Endothelial cell (in vitro differentiated cells): ENCODE measurements around the gene TPPP3. TPM values are rescaled to one million over a fixed set of nuclear protein-coding genes. Genes with fewer than 3 reads are reported as not detected.
"Not testable (repeated sequence)": the region's sequence is repeated elsewhere in the genome, so short reads cannot be mapped to it uniquely, and the experiment has no call there.

Source experiments
- DNase-seq: peaks from one replicate; pipeline ENCODE4 v3.0.0; 2021; ENCODE audit warnings: low spot score
- H3K27ac Mint-ChIP-seq: one replicate; pipeline ENCODE4 v1.8.0; 2021; ENCODE audit warnings: mixed read lengths, inconsistent platforms; ENCODE audit not compliant: unreplicated experiment
- H3K27me3 Mint-ChIP-seq: one replicate; pipeline ENCODE4 v1.8.0; 2021; ENCODE audit warnings: mild to moderate bottlenecking, moderate library complexity, mixed read lengths, inconsistent platforms; ENCODE audit not compliant: unreplicated experiment
- H3K36me3 Mint-ChIP-seq: one replicate; pipeline ENCODE4 v1.8.0; 2021; ENCODE audit warnings: mild to moderate bottlenecking, low read depth, mixed read lengths, inconsistent platforms; ENCODE audit not compliant: unreplicated experiment
- H3K4me1 Mint-ChIP-seq: one replicate; pipeline ENCODE4 v1.8.0; 2021; ENCODE audit warnings: mild to moderate bottlenecking, mixed read lengths, inconsistent platforms; ENCODE audit not compliant: unreplicated experiment
- H3K4me3 Mint-ChIP-seq: one replicate; pipeline ENCODE4 v1.8.0; 2021; ENCODE audit warnings: mild to moderate bottlenecking, mixed read lengths, inconsistent platforms; ENCODE audit not compliant: unreplicated experiment
- H3K9me3 Mint-ChIP-seq: one replicate; pipeline ENCODE4 v1.8.0; 2021; ENCODE audit warnings: mixed read lengths, inconsistent platforms; ENCODE audit not compliant: unreplicated experiment
- CTCF ChIP-seq: fragments of 200-600 bp; sonication (generic); IDR thresholded peaks from one replicate; pipeline ENCODE4 v1.5.0; 2021; ENCODE audit warnings: antibody characterized with exemption; ENCODE audit not compliant: unreplicated experiment
- total RNA-seq: library from RNA; stranded (reverse); fragmentation: NEBNext Ultra II Directional; extraction: Animal tissue kit (Norgen Biotek cat#: 25700); gene quantifications from one replicate; pipeline ENCODE4 v1.2.1, GENCODE V29; 2021; ENCODE audit not compliant: unreplicated experiment

TPPP3 gene
- total RNA-seq, 1 donor from 2014 or later: 1.1 TPM

GRCh38 chr16:67372664-67373063 is 20.6 kb downstream of the TPPP3 start:
- no peaks in the 10 kb centered on the region for H3K36me3 Mint-ChIP-seq
- H3K27me3 Mint-ChIP-seq: no peaks in the 10 kb centered on the region
- no peak for TF ChIP-seq CTCF
- no peaks in the 10 kb centered on the region for H3K9me3 Mint-ChIP-seq
- no peak overlapping the region for H3K27ac Mint-ChIP-seq
- no peak overlapping the region for H3K4me3 Mint-ChIP-seq
- DNase-seq: no peak
- peaks cover 3% of the 10 kb centered on the region for H3K4me1 Mint-ChIP-seq

GRCh38 chr16:67370661-67371060 is 22.6 kb downstream of the TPPP3 start:
- Mint-ChIP-seq H3K4me1 (peaks cover 6% of the 10 kb centered on the region), H3K36me3 (no peaks in the 10 kb centered on the region), H3K4me3 (no peak overlapping the region), H3K27ac (no peak overlapping the region), H3K27me3 (no peaks in the 10 kb centered on the region), H3K9me3 (no peaks in the 10 kb centered on the region)
- TF ChIP-seq CTCF: no peak
- DNase-seq: no peak

GRCh38 chr16:67364600-67365235 is 28.6 kb downstream of the TPPP3 start:
- H3K4me3 Mint-ChIP-seq: no peak overlapping the region
- peaks cover 19% of the 10 kb centered on the region for H3K4me1 Mint-ChIP-seq
- no peaks in the 10 kb centered on the region for H3K9me3 Mint-ChIP-seq
- H3K27ac Mint-ChIP-seq: peak overlapping the region; percentile 88
- H3K27me3 Mint-ChIP-seq: peaks cover 1% of the 10 kb centered on the region
- TF ChIP-seq CTCF: no peak
- no peaks in the 10 kb centered on the region for H3K36me3 Mint-ChIP-seq
- DNase-seq: no peak

GRCh38 chr16:67361038-67361437 is 32.3 kb downstream of the TPPP3 start:
- H3K4me1 Mint-ChIP-seq: peaks cover 38% of the 10 kb centered on the region
- no peaks in the 10 kb centered on the region for H3K36me3 Mint-ChIP-seq
- TF ChIP-seq CTCF: no peak
- no peak for DNase-seq
- no peaks in the 10 kb centered on the region for H3K9me3 Mint-ChIP-seq
- no peak overlapping the region for H3K27ac Mint-ChIP-seq
- H3K4me3 Mint-ChIP-seq: no peak overlapping the region
- peaks cover 1% of the 10 kb centered on the region for H3K27me3 Mint-ChIP-seq

GRCh38 chr16:67359540-67360269 is 33.6 kb downstream of the TPPP3 start:
- DNase-seq, H3K27ac Mint-ChIP-seq, H3K27me3 Mint-ChIP-seq, H3K4me3 Mint-ChIP-seq, H3K9me3 Mint-ChIP-seq, H3K36me3 Mint-ChIP-seq: not testable (repeated sequence)
- peaks cover 33% of the 10 kb centered on the region for H3K4me1 Mint-ChIP-seq
